Vagina (tissue), 2 donors: ENCODE results near the gene NEDD1.

ENCODE experiments used
- CTCF ChIP-seq, 3 experiments: fragments of 450-650 bp in 2 of 3; fragments of 200-600 bp in 1 of 3; sonication (generic) in 1 of 3; IDR thresholded peaks; one replicate each; pipeline ENCODE4 v1.5.1; 2017 to 2019; ENCODE audit warnings: antibody characterized with exemption in 3 of 3, mild to moderate bottlenecking in 2 of 3, moderate library complexity in 2 of 3
- POLR2A ChIP-seq, 2 donors: fragments of 450-650 bp; IDR thresholded peaks; one replicate each; pipeline ENCODE4 v1.6.1; 2017; ENCODE audit warnings: antibody characterized with exemption in 2 of 2, mild to moderate bottlenecking in 2 of 2, moderate library complexity in 2 of 2

GRCh38 chr12:96878704-96879103, 28.4 kb upstream of the NEDD1 start:
- TF ChIP-seq POLR2A (IDR thresholded peaks at IDR 0.05), result no peak
- TF ChIP-seq CTCF (IDR thresholded peaks at IDR 0.05), result no peak
